ENCODE measurements around the gene NOA1.
"Not testable (repeated sequence)": the region's sequence is repeated elsewhere in the genome, so short reads cannot be mapped to it uniquely, and the experiment has no call there.

Gene NOA1

GRCh38 chr4:56953680-56954520 is 23.5 kb downstream of the NOA1 start:
- H3K27me3 ChIP-seq (ENCODE audit: control insufficient read depth, insufficient read depth, low read length) = no peaks in the 10 kb centered on the region; the same call in 1 of the 2 replicates
- no peaks in the 10 kb centered on the region for H3K9me3 ChIP-seq (ENCODE audit: control insufficient read depth, insufficient read depth, low read length)
- no peak overlapping the region for H3K9ac ChIP-seq (ENCODE audit: low read depth, low read length)
- H3K4me1 ChIP-seq (ENCODE audit: control insufficient read depth, insufficient read depth, low read length) = no peaks in the 10 kb centered on the region; the same call in 1 of the 2 replicates
- no peak overlapping the region for H3K27ac ChIP-seq (ENCODE audit: low read depth, low read length)
- H3K4me3 ChIP-seq (ENCODE audit: low read depth, low read length) = no peak overlapping the region
- H3K36me3 ChIP-seq (ENCODE audit: control insufficient read depth, insufficient read depth, low read length) = no peaks in the 10 kb centered on the region

GRCh38 chr4:56941403-56941802 is 36.0 kb downstream of the NOA1 start:
- Histone ChIP-seq H3K9ac (ENCODE audit: low read depth, low read length) (no peak overlapping the region), H3K36me3 (ENCODE audit: control insufficient read depth, insufficient read depth, low read length) (peaks cover 6% of the 10 kb centered on the region; the same call in 1 of the 2 replicates), H3K27me3 (ENCODE audit: control insufficient read depth, insufficient read depth, low read length) (no peaks in the 10 kb centered on the region), H3K27ac (ENCODE audit: low read depth, low read length) (no peak overlapping the region), H3K9me3 (ENCODE audit: control insufficient read depth, insufficient read depth, low read length) (no peaks in the 10 kb centered on the region), H3K4me3 (ENCODE audit: low read depth, low read length) (no peak overlapping the region), H3K4me1 (ENCODE audit: control insufficient read depth, insufficient read depth, low read length) (no peaks in the 10 kb centered on the region)

DNA sequence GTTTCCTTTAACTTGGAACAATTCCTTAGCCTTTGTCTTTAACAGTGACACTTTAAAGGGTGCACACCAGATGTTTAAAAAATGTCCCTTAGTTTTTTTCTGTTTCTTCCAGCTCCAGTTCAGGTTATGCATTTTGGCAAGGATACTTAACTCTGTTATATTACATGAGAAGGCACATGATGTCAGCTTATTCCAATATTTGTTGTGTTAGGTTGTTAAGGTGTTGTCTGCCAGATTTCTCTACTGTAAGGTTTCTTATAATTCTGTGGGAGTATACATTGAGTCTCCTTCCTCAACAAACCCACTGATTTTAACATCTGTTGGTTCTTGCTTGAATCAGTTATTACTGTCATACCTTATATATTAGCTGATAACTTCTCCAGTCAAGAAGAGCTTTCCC is 36.4 kb downstream of the NOA1 start:
- peaks cover 6% of the 10 kb centered on the region; the same call in 1 of the 2 replicates for H3K36me3 ChIP-seq (ENCODE audit: control insufficient read depth, insufficient read depth, low read length)
- no peaks in the 10 kb centered on the region for H3K9me3 ChIP-seq (ENCODE audit: control insufficient read depth, insufficient read depth, low read length)
- no peak overlapping the region for H3K4me3 ChIP-seq (ENCODE audit: low read depth, low read length)
- no peak overlapping the region for H3K27ac ChIP-seq (ENCODE audit: low read depth, low read length)
- H3K27me3 ChIP-seq (ENCODE audit: control insufficient read depth, insufficient read depth, low read length) = no peaks in the 10 kb centered on the region
- no peaks in the 10 kb centered on the region for H3K4me1 ChIP-seq (ENCODE audit: control insufficient read depth, insufficient read depth, low read length)
- no peak overlapping the region for H3K9ac ChIP-seq (ENCODE audit: low read depth, low read length)

- no peaks in the 10 kb centered on the region for H3K4me1 ChIP-seq (ENCODE audit: control insufficient read depth, insufficient read depth, low read length)
- no peak overlapping the region for H3K4me3 ChIP-seq (ENCODE audit: low read depth, low read length)
- H3K27me3 ChIP-seq (ENCODE audit: control insufficient read depth, insufficient read depth, low read length) = no peaks in the 10 kb centered on the region
- peaks cover 6% of the 10 kb centered on the region; the same call in 1 of the 2 replicates for H3K36me3 ChIP-seq (ENCODE audit: control insufficient read depth, insufficient read depth, low read length)
- H3K27ac ChIP-seq (ENCODE audit: low read depth, low read length) = no peak overlapping the region
- no peaks in the 10 kb centered on the region for H3K9me3 ChIP-seq (ENCODE audit: control insufficient read depth, insufficient read depth, low read length)
- H3K9ac ChIP-seq (ENCODE audit: low read depth, low read length) = no peak overlapping the region
Observed at GRCh38 chr4:56940403-56940802, 37.0 kb downstream of the NOA1 start.

- not testable (repeated sequence) for H3K4me3 ChIP-seq (ENCODE audit: low read depth, low read length); H3K9me3 ChIP-seq (ENCODE audit: control insufficient read depth, insufficient read depth, low read length); H3K36me3 ChIP-seq (ENCODE audit: control insufficient read depth, insufficient read depth, low read length); H3K9ac ChIP-seq (ENCODE audit: low read depth, low read length); H3K27me3 ChIP-seq (ENCODE audit: control insufficient read depth, insufficient read depth, low read length); H3K27ac ChIP-seq (ENCODE audit: low read depth, low read length); H3K4me1 ChIP-seq (ENCODE audit: control insufficient read depth, insufficient read depth, low read length)
Observed at GRCh38 chr4:56939826-56940225, 37.6 kb downstream of the NOA1 start.

DNA sequence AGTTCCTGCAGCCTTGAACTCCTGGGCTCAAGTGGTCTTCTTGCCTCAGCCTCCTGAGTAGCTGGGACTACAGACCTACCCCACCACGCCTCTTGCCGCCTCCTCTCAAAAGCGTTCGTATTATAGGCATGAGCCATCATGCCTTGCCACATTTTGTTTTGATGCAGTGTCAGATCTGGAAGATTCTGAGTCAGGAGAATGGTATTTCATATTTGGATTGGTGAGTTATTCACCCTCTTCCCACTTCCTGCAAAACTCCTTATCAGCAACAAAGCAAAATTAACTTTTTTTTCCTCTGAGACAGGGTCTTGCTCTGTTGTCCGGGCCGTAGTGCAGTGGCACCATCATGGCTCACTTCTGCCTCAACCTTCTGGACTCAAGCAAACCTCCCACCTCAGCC is 40.1 kb downstream of the NOA1 start:
- H3K9me3 ChIP-seq (ENCODE audit: control insufficient read depth, insufficient read depth, low read length) = no peaks in the 10 kb centered on the region
- no peaks in the 10 kb centered on the region for H3K4me1 ChIP-seq (ENCODE audit: control insufficient read depth, insufficient read depth, low read length)
- H3K9ac ChIP-seq (ENCODE audit: low read depth, low read length) = no peak overlapping the region

GRCh38 chr4:56931924-56932323 is 45.5 kb downstream of the NOA1 start:
- H3K27me3 ChIP-seq (ENCODE audit: control insufficient read depth, insufficient read depth, low read length) = no peaks in the 10 kb centered on the region
- no peak overlapping the region for H3K9ac ChIP-seq (ENCODE audit: low read depth, low read length)
- H3K4me1 ChIP-seq (ENCODE audit: control insufficient read depth, insufficient read depth, low read length) = no peaks in the 10 kb centered on the region
- H3K27ac ChIP-seq (ENCODE audit: low read depth, low read length) = no peak overlapping the region
- no peaks in the 10 kb centered on the region for H3K9me3 ChIP-seq (ENCODE audit: control insufficient read depth, insufficient read depth, low read length)
- H3K36me3 ChIP-seq (ENCODE audit: control insufficient read depth, insufficient read depth, low read length) = peaks cover 46% of the 10 kb centered on the region
- no peak overlapping the region for H3K4me3 ChIP-seq (ENCODE audit: low read depth, low read length)

More for the DNA sequence above, 40.1 kb downstream of the NOA1 start:
- Histone ChIP-seq H3K27ac (ENCODE audit: low read depth, low read length) (no peak overlapping the region), H3K27me3 (ENCODE audit: control insufficient read depth, insufficient read depth, low read length) (no peaks in the 10 kb centered on the region), H3K36me3 (ENCODE audit: control insufficient read depth, insufficient read depth, low read length) (peaks cover 15% of the 10 kb centered on the region), H3K4me3 (ENCODE audit: low read depth, low read length) (no peak overlapping the region)

GRCh38 chr4:56930638-56931037 is 46.8 kb downstream of the NOA1 start:
- Histone ChIP-seq H3K9me3 (ENCODE audit: control insufficient read depth, insufficient read depth, low read length) (no peaks in the 10 kb centered on the region), H3K9ac (ENCODE audit: low read depth, low read length) (no peak overlapping the region), H3K27me3 (ENCODE audit: control insufficient read depth, insufficient read depth, low read length) (no peaks in the 10 kb centered on the region), H3K4me1 (ENCODE audit: control insufficient read depth, insufficient read depth, low read length) (no peaks in the 10 kb centered on the region), H3K27ac (ENCODE audit: low read depth, low read length) (no peak overlapping the region), H3K4me3 (ENCODE audit: low read depth, low read length) (no peak overlapping the region), H3K36me3 (ENCODE audit: control insufficient read depth, insufficient read depth, low read length) (peaks cover 47% of the 10 kb centered on the region)

DNA sequence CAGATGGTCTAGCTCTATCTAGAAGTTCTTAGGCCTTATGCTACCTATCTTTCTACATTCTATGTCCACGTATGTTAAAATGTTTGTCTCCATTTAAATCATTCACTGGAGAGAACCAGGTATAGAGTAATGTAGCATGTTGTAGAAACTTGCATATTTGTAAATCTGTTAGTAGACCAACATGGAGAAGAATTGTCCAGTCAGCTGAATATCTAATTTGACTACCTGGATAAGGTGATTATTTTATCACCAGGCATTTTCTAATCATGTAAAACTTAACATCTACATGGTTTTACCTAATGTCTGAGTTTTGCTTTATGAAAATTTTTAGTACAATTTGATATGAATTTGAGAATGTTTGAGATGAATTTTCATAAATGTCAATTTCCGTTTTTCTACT is 50.2 kb downstream of the NOA1 start:
- H3K9ac ChIP-seq (ENCODE audit: low read depth, low read length) = no peak overlapping the region

GRCh38 chr4:56914977-56915376 is 62.4 kb downstream of the NOA1 start:
- not testable (repeated sequence) for H3K9me3 ChIP-seq (ENCODE audit: control insufficient read depth, insufficient read depth, low read length); H3K27ac ChIP-seq (ENCODE audit: low read depth, low read length); H3K4me3 ChIP-seq (ENCODE audit: low read depth, low read length); H3K27me3 ChIP-seq (ENCODE audit: control insufficient read depth, insufficient read depth, low read length); H3K9ac ChIP-seq (ENCODE audit: low read depth, low read length)
- Histone ChIP-seq H3K36me3 (ENCODE audit: control insufficient read depth, insufficient read depth, low read length) (peaks cover 60% of the 10 kb centered on the region), H3K4me1 (ENCODE audit: control insufficient read depth, insufficient read depth, low read length) (peaks cover 16% of the 10 kb centered on the region)

More for the DNA sequence above, 50.2 kb downstream of the NOA1 start:
- Histone ChIP-seq H3K27ac (ENCODE audit: low read depth, low read length) (no peak overlapping the region), H3K9me3 (ENCODE audit: control insufficient read depth, insufficient read depth, low read length) (no peaks in the 10 kb centered on the region), H3K27me3 (ENCODE audit: control insufficient read depth, insufficient read depth, low read length) (no peaks in the 10 kb centered on the region), H3K4me1 (ENCODE audit: control insufficient read depth, insufficient read depth, low read length) (no peaks in the 10 kb centered on the region), H3K36me3 (ENCODE audit: control insufficient read depth, insufficient read depth, low read length) (peaks cover 60% of the 10 kb centered on the region), H3K4me3 (ENCODE audit: low read depth, low read length) (no peak overlapping the region)

DNA sequence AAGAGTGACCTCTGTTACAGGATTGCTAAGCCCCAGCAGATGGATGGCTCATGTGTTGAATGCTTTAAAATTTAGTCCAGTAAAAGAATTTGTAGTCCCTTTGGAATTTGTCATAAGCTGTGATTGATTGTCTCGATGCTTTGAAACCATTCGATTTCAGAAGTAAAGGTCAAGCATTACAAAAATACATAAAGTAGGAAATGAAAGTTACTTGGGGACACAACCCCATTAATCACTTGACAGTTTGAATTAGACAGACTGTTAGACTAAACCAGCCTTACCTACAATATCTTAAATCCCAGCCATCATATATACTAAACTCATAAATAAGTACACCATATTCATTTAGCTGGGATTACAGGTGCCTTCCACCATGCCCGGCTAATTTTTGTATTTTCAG is 63.1 kb downstream of the NOA1 start:
- no peak overlapping the region for H3K4me3 ChIP-seq (ENCODE audit: low read depth, low read length)
- H3K4me1 ChIP-seq (ENCODE audit: control insufficient read depth, insufficient read depth, low read length) = peaks cover 16% of the 10 kb centered on the region
- peaks cover 53% of the 10 kb centered on the region for H3K36me3 ChIP-seq (ENCODE audit: control insufficient read depth, insufficient read depth, low read length)
- no peaks in the 10 kb centered on the region for H3K27me3 ChIP-seq (ENCODE audit: control insufficient read depth, insufficient read depth, low read length)
- no peaks in the 10 kb centered on the region for H3K9me3 ChIP-seq (ENCODE audit: control insufficient read depth, insufficient read depth, low read length)
- H3K27ac ChIP-seq (ENCODE audit: low read depth, low read length) = no peak overlapping the region
- no peak overlapping the region for H3K9ac ChIP-seq (ENCODE audit: low read depth, low read length)

Measured in HUES48 (cell line).